ENCODE data around the gene TMPRSS11F. TPM values are rescaled to one million over a fixed set of nuclear protein-coding genes. Genes with fewer than 3 reads are reported as not detected.

TMPRSS11F gene
- total and polyA plus RNA-seq, 9 donors: not detected

GRCh38 chr4:68109868-68110267 lies 19.8 kb downstream of the TMPRSS11F start:
- WGBS, 3 donors: 38 to 48% (median 40%) methylated on average over 1 of the region's 1 CpG

DNA sequence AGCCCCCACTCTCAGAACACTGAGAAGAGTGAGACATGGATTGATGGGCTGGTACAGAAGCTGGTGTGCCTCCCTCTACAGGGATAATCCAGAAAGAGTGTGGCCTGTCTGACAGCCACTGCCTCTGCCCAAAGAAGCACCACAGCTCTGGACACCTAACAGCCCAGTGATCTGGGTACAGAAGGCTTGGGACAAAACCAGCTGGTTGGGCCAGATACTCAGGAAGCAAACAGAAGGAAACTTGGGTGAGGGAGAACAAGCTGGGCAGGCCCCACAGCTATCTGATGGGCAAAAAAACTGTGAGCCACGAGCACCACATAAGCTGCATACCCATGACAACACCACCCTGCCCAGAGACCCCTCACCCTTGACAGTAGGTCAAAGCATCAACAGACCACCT lies 46.9 kb downstream of the TMPRSS11F start:
- intact Hi-C loops (cut with DNase I): no loop called here
- TF ChIP-seq EP300 (IDR thresholded peaks at IDR 0.05) (no peak), POLR2A (IDR thresholded peaks at IDR 0.05) (no peak), CTCF (IDR thresholded peaks at IDR 0.05) (no peak)
- Histone ChIP-seq H3K4me3 (no peak overlapping the region), H3K4me1 (ENCODE audit: insufficient read depth) (no peaks in the 10 kb centered on the region), H3K36me3 (no peaks in the 10 kb centered on the region), H3K27me3 (no peaks in the 10 kb centered on the region), H3K27ac (no peak overlapping the region), H3K9me3 (no peaks in the 10 kb centered on the region)
- WGBS, 3 donors: 30 to 38% (median 33%) methylated on average over 1 of the region's 1 CpG
- DNase-seq: no peak

More at GRCh38 chr4:68109868-68110267, 19.8 kb downstream of the TMPRSS11F start:
- H3K36me3 ChIP-seq: no peaks in the 10 kb centered on the region
- TF ChIP-seq EP300 (IDR thresholded peaks at IDR 0.05) (no peak), POLR2A (IDR thresholded peaks at IDR 0.05) (no peak), CTCF (IDR thresholded peaks at IDR 0.05) (no peak)
- no peak overlapping the region for H3K27ac ChIP-seq
- no peaks in the 10 kb centered on the region for H3K9me3 ChIP-seq
- H3K27me3 ChIP-seq: no peaks in the 10 kb centered on the region
- no peaks in the 10 kb centered on the region for H3K4me1 ChIP-seq (ENCODE audit: insufficient read depth)
- H3K4me3 ChIP-seq: no peak overlapping the region
- DNase-seq: no peak
- intact Hi-C loops (cut with DNase I): no loop called here

DNA sequence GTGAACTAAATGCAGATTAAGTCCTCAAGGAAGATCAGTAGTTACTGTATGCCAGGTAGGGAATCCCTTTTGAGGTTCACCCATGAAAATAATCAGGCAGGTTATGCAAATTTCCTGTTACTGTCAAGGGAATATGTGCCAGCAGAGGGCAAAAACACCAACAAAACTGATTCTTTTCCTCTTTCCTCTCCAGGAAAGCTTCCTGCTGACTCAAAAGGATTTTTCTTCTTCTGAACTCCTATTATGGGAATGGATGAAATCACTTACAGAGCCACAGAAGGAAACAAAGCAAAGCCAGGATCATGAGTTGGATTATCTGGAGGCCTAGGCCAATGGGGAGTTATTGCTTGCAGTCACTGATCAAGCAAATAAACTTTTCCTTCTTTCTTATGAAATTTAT lies 49.7 kb downstream of the TMPRSS11F start:
- Histone ChIP-seq H3K9me3 (no peaks in the 10 kb centered on the region), H3K27me3 (no peaks in the 10 kb centered on the region), H3K4me1 (ENCODE audit: insufficient read depth) (no peaks in the 10 kb centered on the region), H3K36me3 (no peaks in the 10 kb centered on the region), H3K4me3 (no peak overlapping the region), H3K27ac (no peak overlapping the region)
- intact Hi-C loops (cut with DNase I): no loop called here
- TF ChIP-seq POLR2A (IDR thresholded peaks at IDR 0.05): no peak
- TF ChIP-seq EP300 (IDR thresholded peaks at IDR 0.05): no peak
- DNase-seq: no peak

DNA sequence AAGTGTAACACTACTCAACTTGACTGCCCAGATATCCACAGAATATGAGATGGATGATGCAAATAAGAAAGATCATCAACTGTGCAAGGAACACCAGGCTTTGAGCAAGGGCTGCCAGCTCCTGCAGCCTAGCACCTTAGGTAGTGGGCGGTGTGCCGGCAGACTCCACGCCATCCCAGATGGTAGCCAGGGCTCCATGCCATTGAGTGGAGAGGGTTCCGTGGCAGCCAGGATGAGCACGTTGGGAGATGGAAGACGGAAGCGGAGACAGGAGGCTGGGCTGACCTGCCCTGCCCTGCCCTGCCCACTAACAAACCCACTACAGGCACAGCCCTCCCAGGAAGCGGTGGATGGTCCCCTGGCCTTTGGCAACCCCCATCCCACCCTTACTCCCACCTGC lies 51.9 kb downstream of the TMPRSS11F start:
- no peaks in the 10 kb centered on the region for H3K9me3 ChIP-seq
- no peak for DNase-seq
- H3K36me3 ChIP-seq: no peaks in the 10 kb centered on the region
- 78 to 87% (median 78%) methylated on average over 8 of the region's 8 CpGs for WGBS, 3 donors
- H3K4me1 ChIP-seq (ENCODE audit: insufficient read depth): no peaks in the 10 kb centered on the region
- H3K4me3 ChIP-seq: no peak overlapping the region
- no peak overlapping the region for H3K27ac ChIP-seq
- no peaks in the 10 kb centered on the region for H3K27me3 ChIP-seq
- TF ChIP-seq CTCF (IDR thresholded peaks at IDR 0.05) (no peak), POLR2A (IDR thresholded peaks at IDR 0.05) (no peak), EP300 (IDR thresholded peaks at IDR 0.05) (no peak)
- intact Hi-C loops (cut with DNase I): no loop called here

- no peak for DNase-seq
- H3K4me3 ChIP-seq: no peak overlapping the region
- no peaks in the 10 kb centered on the region for H3K36me3 ChIP-seq
- no peak overlapping the region for H3K27ac ChIP-seq
- no peaks in the 10 kb centered on the region for H3K9me3 ChIP-seq
- no peaks in the 10 kb centered on the region for H3K4me1 ChIP-seq (ENCODE audit: insufficient read depth)
- intact Hi-C loops (cut with DNase I): no loop called here
- TF ChIP-seq POLR2A (IDR thresholded peaks at IDR 0.05) (no peak), CTCF (IDR thresholded peaks at IDR 0.05) (no peak), EP300 (IDR thresholded peaks at IDR 0.05) (no peak)
- no peaks in the 10 kb centered on the region for H3K27me3 ChIP-seq
These were observed 52.4 kb downstream of the TMPRSS11F start for GRCh38 chr4:68077301-68077700.

Data from ovary (tissue), 9 donors.